GM19239 (cell line): ENCODE results near the gene USP25.
"Not testable (repeated sequence)": the region's sequence is repeated elsewhere in the genome, so short reads cannot be mapped to it uniquely, and the experiment has no call there.

ENCODE experiments used
- DNase-seq: peaks from one replicate; pipeline ENCODE4 v3.0.0; 2011; ENCODE audit warnings: low spot score; ENCODE audit not compliant: insufficient read length
- FAIRE-seq: peaks from 2 replicates; lab custom pipeline; 2011; peaks lifted over from hg19 to GRCh38; lab: Jason Lieb, UNC

The USP25 gene

GRCh38 chr21:15731243-15731613 is 1.4 kb downstream of the USP25 start:
- no peak for DNase-seq

GRCh38 chr21:15732290-15732995 is 2.7 kb downstream of the USP25 start:
- FAIRE-seq (peak; percentile 85), DNase-seq (peak; percentile 32)

More at GRCh38 chr21:15731243-15731613, 1.4 kb downstream of the USP25 start:
- no peak for FAIRE-seq

- FAIRE-seq (no peak), DNase-seq (no peak)
Observed at GRCh38 chr21:15732996-15733329, 3.2 kb downstream of the USP25 start.

- no peak for FAIRE-seq
- no peak for DNase-seq
Observed at GRCh38 chr21:15735409-15735808, 5.6 kb downstream of the USP25 start.

GRCh38 chr21:15735931-15736330 is 6.1 kb downstream of the USP25 start:
- not testable (repeated sequence) for FAIRE-seq, DNase-seq

GRCh38 chr21:15738779-15739178 is 9.0 kb downstream of the USP25 start:
- not testable (repeated sequence) for FAIRE-seq

GRCh38 chr21:15740383-15740782 is 10.6 kb downstream of the USP25 start:
- FAIRE-seq (no peak), DNase-seq (no peak)

More at GRCh38 chr21:15738779-15739178, 9.0 kb downstream of the USP25 start:
- DNase-seq, result not testable (repeated sequence)

- DNase-seq (no peak), FAIRE-seq (no peak)
Observed at GRCh38 chr21:15741510-15741909, 11.7 kb downstream of the USP25 start.

- DNase-seq (no peak), FAIRE-seq (no peak)
Observed at GRCh38 chr21:15742052-15742670, 12.4 kb downstream of the USP25 start.

GRCh38 chr21:15742694-15743093 is 12.9 kb downstream of the USP25 start:
- FAIRE-seq (no peak), DNase-seq (no peak)

- no peak for FAIRE-seq
- no peak for DNase-seq
Observed at GRCh38 chr21:15743593-15743992, 13.8 kb downstream of the USP25 start.

GRCh38 chr21:15744926-15745325 is 15.1 kb downstream of the USP25 start:
- FAIRE-seq, result no peak

GRCh38 chr21:15748586-15748985 is 18.8 kb downstream of the USP25 start:
- no peak for DNase-seq

More at GRCh38 chr21:15744926-15745325, 15.1 kb downstream of the USP25 start:
- no peak for DNase-seq

GRCh38 chr21:15749082-15749860 is 19.5 kb downstream of the USP25 start:
- FAIRE-seq (no peak), DNase-seq (no peak)

More at GRCh38 chr21:15748586-15748985, 18.8 kb downstream of the USP25 start:
- no peak for FAIRE-seq

GRCh38 chr21:15749861-15750159 is 20.0 kb downstream of the USP25 start:
- FAIRE-seq, result no peak
- DNase-seq, result no peak

- FAIRE-seq (no peak), DNase-seq (no peak)
Observed at GRCh38 chr21:15751037-15751436, 21.3 kb downstream of the USP25 start.

GRCh38 chr21:15751546-15751945 is 21.8 kb downstream of the USP25 start:
- no peak for FAIRE-seq

GRCh38 chr21:15752763-15753407 is 23.1 kb downstream of the USP25 start:
- DNase-seq (no peak), FAIRE-seq (no peak)

More at GRCh38 chr21:15751546-15751945, 21.8 kb downstream of the USP25 start:
- DNase-seq, result no peak

GRCh38 chr21:15753741-15754140 is 24.0 kb downstream of the USP25 start:
- DNase-seq (no peak), FAIRE-seq (no peak)

GRCh38 chr21:15754640-15755039 is 24.9 kb downstream of the USP25 start:
- DNase-seq (no peak), FAIRE-seq (peak; percentile 42)

GRCh38 chr21:15755125-15755524 is 25.3 kb downstream of the USP25 start:
- FAIRE-seq, result no peak

More at GRCh38 chr21:15755125-15755524, 25.3 kb downstream of the USP25 start:
- no peak for DNase-seq
